K562 (cell line): ENCODE data around the gene CSNK1G2.

Experiments
- BRF2 ChIP-seq: IDR thresholded peaks from 3 replicates; pipeline ENCODE4 v1.6.1; 2011; ENCODE audit warnings: borderline replicate concordance, mild to moderate bottlenecking; ENCODE audit not compliant: insufficient read length, insufficient read depth
- CBX8 ChIP-seq: fragments of 200-600 bp; sonication (generic); IDR thresholded peaks from 2 replicates; pipeline ENCODE4 v1.6.1; 2012; ENCODE audit warnings: borderline replicate concordance, mixed run types, low read depth, mild to moderate bottlenecking, moderate library complexity, mixed read lengths, low read length, control low read depth, inconsistent platforms; ENCODE audit not compliant: poor library complexity, severe bottlenecking; ENCODE audit errors: extremely low read depth
- CTCF ChIP-seq, 3 experiments: IDR thresholded peaks in 2 of 3; conservative IDR thresholded peaks in 1 of 3; 2 replicates each; pipeline ENCODE4 v1.5.1; 2011 to 2012; ENCODE audit warnings: low read length in 3 of 3, mild to moderate bottlenecking in 3 of 3, control low read depth in 2 of 3, improper control_type of control experiment in 1 of 3, inconsistent platforms in 1 of 3, low read depth in 1 of 3, mixed read lengths in 1 of 3, moderate library complexity in 1 of 3; ENCODE audit not compliant: insufficient read depth in 2 of 3
- ELK1 ChIP-seq: sonication (generic); formaldehyde crosslinking; IDR thresholded peaks from 2 replicates; pipeline ENCODE4 v1.8.1; 2022; ENCODE audit warnings: missing genetic modification reagents
- EZH2 ChIP-seq: IDR thresholded peaks from 2 replicates; pipeline ENCODE4 v1.6.1; 2012; ENCODE audit warnings: low read depth, mild to moderate bottlenecking, inconsistent platforms, low read length, borderline replicate concordance
- POLR2A ChIP-seq: fragments of 450-650 bp; conservative IDR thresholded peaks from 2 replicates; pipeline ENCODE4 v1.6.1; 2016
- RFX1 ChIP-seq: fragments of 450-650 bp; IDR thresholded peaks from 2 replicates; pipeline ENCODE4 v1.6.1; 2016; ENCODE audit warnings: mild to moderate bottlenecking, moderate library complexity
- RNF219 ChIP-seq: fragments of 250-450 bp; sonication (Bioruptor Pico); IDR thresholded peaks from 2 replicates; pipeline ENCODE4 v1.5.0; 2022; ENCODE audit warnings: mild to moderate bottlenecking
- TCF7L2 ChIP-seq: fragments of 150-350 bp; IDR thresholded peaks from 2 replicates; pipeline ENCODE4 v1.6.1; 2016; ENCODE audit warnings: low read depth, mild to moderate bottlenecking, low read length, moderate library complexity
- ZNF583 ChIP-seq: fragments of 250-450 bp; sonication (Bioruptor Pico); IDR thresholded peaks from 2 replicates; pipeline ENCODE4 v1.4.0; 2020

- TF ChIP-seq RFX1 (no peak), ELK1 (CRISPR knock-in tag) (no peak), CTCF (IDR thresholded peaks at IDR 0.05 in 2 of 3, conservative IDR thresholded peaks at IDR 0.05 in 1 of 3; ENCODE audit: insufficient read depth in 2 of 3, low read depth in 1 of 3, low read length in 3 of 3) (no peak), TCF7L2 (no peak), ZNF583 (CRISPR knock-in tag) (no peak), EZH2 (no peak), BRF2 (no peak), POLR2A (no peak), RNF219 (CRISPR knock-in tag) (no peak), CBX8 (no peak)
Measured at GRCh38 chr19:1925544-1925943, 15.4 kb upstream of the CSNK1G2 start.
